ENCODE data around the gene TRIM47.

TRIM47 gene

GRCh38 chr17:75828076-75828400, 50.3 kb downstream of the TRIM47 start:
- no peak for DNase-seq

GRCh38 chr17:75827308-75828075, 50.9 kb downstream of the TRIM47 start:
- DNase-seq: peak; percentile 45

GRCh38 chr17:75826561-75827307, 51.6 kb downstream of the TRIM47 start:
- DNase-seq: no peak

GRCh38 chr17:75825748-75826370, 52.5 kb downstream of the TRIM47 start:
- DNase-seq: no peak

GRCh38 chr17:75825149-75825552, 53.2 kb downstream of the TRIM47 start:
- DNase-seq: no peak

GRCh38 chr17:75824666-75825065, 53.7 kb downstream of the TRIM47 start:
- DNase-seq: no peak
